ENCODE measurements around the gene LRCH3.

The LRCH3 gene

DNA sequence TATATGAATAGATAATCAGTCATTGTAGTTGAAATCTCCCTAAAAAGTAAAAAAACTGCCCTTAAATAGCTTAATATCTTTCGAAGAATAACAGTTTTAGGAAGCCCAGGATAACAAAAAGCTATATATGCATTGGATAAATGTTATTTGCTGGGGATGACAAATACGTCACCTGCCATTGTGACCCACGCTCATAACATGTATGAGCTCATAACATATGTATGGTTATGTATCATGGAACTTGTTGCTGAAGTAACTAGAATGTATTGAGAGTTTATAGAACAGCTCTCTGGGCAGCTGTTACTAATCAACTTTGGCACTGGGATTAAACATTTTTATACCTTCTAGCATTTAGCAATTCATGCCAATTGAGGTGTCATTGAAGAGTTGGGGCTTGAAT lies 1.7 kb upstream of the LRCH3 start:
- TF ChIP-seq, protein P1, sequence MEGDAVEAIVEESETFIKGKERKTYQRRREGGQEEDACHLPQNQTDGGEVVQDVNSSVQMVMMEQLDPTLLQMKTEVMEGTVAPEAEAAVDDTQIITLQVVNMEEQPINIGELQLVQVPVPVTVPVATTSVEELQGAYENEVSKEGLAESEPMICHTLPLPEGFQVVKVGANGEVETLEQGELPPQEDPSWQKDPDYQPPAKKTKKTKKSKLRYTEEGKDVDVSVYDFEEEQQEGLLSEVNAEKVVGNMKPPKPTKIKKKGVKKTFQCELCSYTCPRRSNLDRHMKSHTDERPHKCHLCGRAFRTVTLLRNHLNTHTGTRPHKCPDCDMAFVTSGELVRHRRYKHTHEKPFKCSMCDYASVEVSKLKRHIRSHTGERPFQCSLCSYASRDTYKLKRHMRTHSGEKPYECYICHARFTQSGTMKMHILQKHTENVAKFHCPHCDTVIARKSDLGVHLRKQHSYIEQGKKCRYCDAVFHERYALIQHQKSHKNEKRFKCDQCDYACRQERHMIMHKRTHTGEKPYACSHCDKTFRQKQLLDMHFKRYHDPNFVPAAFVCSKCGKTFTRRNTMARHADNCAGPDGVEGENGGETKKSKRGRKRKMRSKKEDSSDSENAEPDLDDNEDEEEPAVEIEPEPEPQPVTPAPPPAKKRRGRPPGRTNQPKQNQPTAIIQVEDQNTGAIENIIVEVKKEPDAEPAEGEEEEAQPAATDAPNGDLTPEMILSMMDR (conservative IDR thresholded peaks at IDR 0.05; ENCODE audit: low read length) = no peak
- DNase-seq (ENCODE audit: low read depth) = no peak
- H3K4me3 ChIP-seq (ENCODE audit: low read length) = no peak overlapping the region

DNA sequence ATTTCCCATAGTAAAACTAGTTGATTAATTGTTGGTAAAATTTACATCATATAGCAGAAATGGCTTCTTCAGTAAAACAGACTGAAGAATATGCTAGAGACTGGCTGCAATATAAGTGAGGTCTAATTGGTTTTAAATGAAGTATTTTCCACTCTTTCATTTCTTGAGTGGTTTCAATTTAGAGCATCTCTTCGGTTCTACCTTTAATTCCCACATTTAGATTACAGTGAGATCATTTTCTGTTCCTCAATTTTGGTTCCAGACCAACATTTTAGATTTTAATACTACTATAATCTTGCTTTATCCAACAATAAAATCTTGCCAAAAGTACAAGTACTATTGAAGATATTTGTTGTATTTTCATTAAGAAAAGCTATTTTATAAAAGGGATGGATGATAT lies 1.0 kb upstream of the LRCH3 start:
- TF ChIP-seq, protein P1 (conservative IDR thresholded peaks at IDR 0.05; ENCODE audit: low read length) = no peak
- no peak for DNase-seq (ENCODE audit: low read depth)
- H3K4me3 ChIP-seq (ENCODE audit: low read length) = no peak overlapping the region

DNA sequence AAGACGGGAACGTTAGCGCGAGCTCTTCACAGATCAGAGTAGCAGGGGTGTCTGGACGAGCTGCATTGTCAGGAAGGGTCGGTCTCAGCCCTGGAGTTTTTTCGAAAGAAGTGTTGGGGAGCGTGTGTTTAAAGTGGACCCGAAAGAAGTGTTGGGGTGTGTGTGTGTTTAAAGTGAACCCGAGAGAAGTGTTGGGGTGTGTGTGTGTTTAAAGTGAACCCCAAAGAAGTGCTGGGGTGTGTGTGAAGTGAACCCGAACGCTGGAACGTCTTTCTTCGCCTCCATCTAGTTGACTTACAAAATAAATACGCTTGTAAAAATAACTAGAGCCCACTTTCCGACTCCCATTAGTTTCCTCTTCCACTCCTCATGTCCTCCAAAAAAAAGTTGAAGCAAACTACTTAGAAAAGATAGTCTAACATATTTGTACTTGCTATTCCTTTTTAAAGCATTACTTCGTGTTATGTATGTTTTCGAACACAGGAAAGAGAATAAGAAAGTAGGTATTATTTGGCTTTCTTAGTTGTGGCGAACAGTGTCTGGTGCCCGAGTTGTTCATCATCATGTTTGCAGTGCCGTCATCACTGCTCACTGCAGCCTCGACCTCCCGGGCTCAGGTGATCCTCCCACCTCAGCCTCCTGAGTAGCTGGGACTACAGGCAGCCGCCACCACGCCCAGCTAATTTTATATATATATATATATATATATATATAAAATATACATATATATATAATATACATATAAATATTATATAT lies 1.0 kb downstream of the LRCH3 start:
- peak; percentile 35 for DNase-seq (ENCODE audit: low read depth)
- H3K4me3 ChIP-seq (ENCODE audit: low read length) = peak overlapping the region; percentile 86
- TF ChIP-seq, protein P1 (conservative IDR thresholded peaks at IDR 0.05; ENCODE audit: low read length) = no peak

DNA sequence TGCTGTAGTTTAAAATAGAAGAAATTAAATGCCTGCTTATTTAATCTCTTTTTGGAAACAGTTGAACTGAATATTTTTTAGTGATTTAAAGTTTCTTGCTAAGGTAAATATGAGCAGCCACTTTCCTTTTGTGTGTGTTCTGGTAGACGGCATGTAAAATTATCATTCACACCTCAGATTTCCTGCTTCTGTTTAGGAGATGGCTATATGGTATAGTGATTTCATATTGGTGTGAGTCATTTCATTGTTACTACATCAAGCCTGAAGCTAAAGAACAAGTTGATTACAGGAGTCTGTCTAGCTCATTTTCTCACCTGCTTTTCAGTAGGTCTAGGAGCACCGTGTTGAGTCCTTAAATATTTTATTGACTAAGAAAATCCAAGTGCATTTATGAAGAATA lies 2.2 kb downstream of the LRCH3 start:
- peak; percentile 20 for DNase-seq (ENCODE audit: low read depth)
- no peak overlapping the region; the same call in 1 of the 2 replicates for H3K4me3 ChIP-seq (ENCODE audit: low read length)
- TF ChIP-seq, protein P1 (conservative IDR thresholded peaks at IDR 0.05; ENCODE audit: low read length) = no peak

DNA sequence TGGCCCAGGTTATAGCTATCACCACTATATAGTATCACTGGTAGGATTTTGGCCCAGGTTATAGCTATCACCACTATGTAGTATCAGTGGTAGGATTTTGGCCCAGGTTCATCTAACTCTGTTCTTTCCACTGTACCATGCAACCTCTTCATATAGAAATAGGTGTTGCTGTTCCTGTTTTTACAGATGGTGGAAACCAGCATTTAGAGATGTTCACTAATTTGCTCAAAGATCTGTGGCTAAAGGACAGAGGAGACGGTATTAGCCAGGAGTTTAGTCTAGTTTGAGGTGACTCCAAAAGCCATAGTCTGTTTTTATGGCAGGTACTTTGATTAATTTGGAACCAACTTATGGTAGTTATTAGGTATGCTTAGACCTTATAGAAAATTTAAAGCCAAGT lies 3.1 kb downstream of the LRCH3 start:
- TF ChIP-seq, protein P1 (conservative IDR thresholded peaks at IDR 0.05; ENCODE audit: low read length) = no peak
- H3K4me3 ChIP-seq (ENCODE audit: low read length) = no peak overlapping the region
- no peak for DNase-seq (ENCODE audit: low read depth)

DNA sequence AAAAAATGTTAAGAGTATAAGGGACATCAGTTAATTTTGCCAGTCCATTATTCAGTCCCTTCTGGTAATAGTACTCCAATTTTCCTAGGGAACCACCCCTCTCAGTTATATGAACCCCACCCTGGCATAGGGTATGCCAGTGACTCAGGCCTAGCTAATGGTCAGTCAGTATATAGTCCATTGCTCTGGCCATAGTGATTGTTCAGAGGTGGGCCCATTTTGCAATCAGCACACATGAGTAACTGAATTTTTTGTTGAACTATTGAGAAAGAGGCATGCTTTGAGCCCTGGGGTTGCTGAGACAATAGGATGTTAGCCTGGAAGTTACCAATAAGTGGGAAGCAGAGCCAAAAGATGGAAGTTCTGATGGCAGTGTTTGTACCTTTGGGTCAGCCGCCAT lies 4.1 kb downstream of the LRCH3 start:
- TF ChIP-seq, protein P1 (conservative IDR thresholded peaks at IDR 0.05; ENCODE audit: low read length) = no peak
- H3K4me3 ChIP-seq (ENCODE audit: low read length) = no peak overlapping the region
- peak; percentile 85 for DNase-seq (ENCODE audit: low read depth)

DNA sequence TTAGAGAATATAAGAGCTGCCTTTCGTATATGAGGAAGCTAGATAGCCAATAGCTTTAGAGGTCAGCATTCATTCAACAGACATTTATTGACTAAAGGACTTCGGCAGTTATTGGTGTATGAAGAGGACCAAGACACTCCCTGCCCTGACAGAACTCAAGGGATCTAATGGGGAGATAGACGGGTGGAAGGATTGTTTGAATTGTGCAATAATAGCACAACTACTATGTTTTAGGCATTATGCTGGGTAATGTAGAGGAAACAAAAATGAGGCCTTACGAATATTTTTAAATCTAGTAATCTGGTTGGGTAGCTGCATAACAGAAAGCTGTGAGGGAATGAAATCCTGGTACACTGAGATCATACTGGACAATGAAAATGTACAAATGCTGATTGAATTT lies 5.0 kb downstream of the LRCH3 start:
- TF ChIP-seq, protein P1 (conservative IDR thresholded peaks at IDR 0.05; ENCODE audit: low read length) = no peak
- DNase-seq (ENCODE audit: low read depth) = no peak
- no peak overlapping the region for H3K4me3 ChIP-seq (ENCODE audit: low read length)

Measured in AG10803 (cell line).